HCT116 (cell line): ENCODE data around the gene MEGF10. TPM values are rescaled to one million over a fixed set of nuclear protein-coding genes. Genes with fewer than 3 reads are reported as not detected.

Experiments
- ATAC-seq: fragments of 200-7000 bp; cut with Tn5 transposase; 2 replicates; pipeline ENCODE4 v1.9.1; 2020; ENCODE audit warnings: mild to moderate bottlenecking, moderate library complexity
- BruUV-seq: library from RNA; stranded (reverse); fragments of 400-500 nt; replicated peaks from 2 replicates; lab custom pipeline; 2021; lab: Mats Ljungman, UMichigan
- CTCF ChIA-PET: fragments of 300-600 bp; sonication (Branson Sonifier 250); formaldehyde crosslinking; loops from one replicate; lab custom pipeline; 2021; ENCODE audit warnings: antibody characterized with exemption; lab: Charles Lee
- POLR2A ChIA-PET: fragments of 300-600, 350-600 bp; sonication (Branson Sonifier 250); formaldehyde crosslinking; loops from one replicate; lab custom pipeline; 2021; ENCODE audit warnings: antibody characterized with exemption; lab: Charles Lee
- RAD21 ChIA-PET, 2 experiments: fragments of 300-600 bp; sonication (Branson Sonifier 250); formaldehyde crosslinking; loops; one replicate each; lab custom pipeline; 2023; ENCODE audit warnings: low total read pairs in 2 of 2; ENCODE audit not compliant: uncharacterized antibody in 2 of 2, unreplicated experiment in 2 of 2, low non-redundant PET in 1 of 2; lab: Charles Lee
- DNase-seq: peaks from one replicate; pipeline ENCODE4 v3.0.0-alpha.2; 2010; ENCODE audit warnings: low read depth, low spot score
- H2AFZ ChIP-seq: fragments of 200-600 bp; shearing (Covaris generic), sonication (generic); 2 replicates; pipeline ENCODE4 v1.6.1; 2017; ENCODE audit warnings: low read depth, mixed run types, mixed read lengths, antibody characterized with exemption, low read length; ENCODE audit not compliant: poor library complexity, severe bottlenecking
- H3K27ac ChIP-seq: 2 replicates; pipeline ENCODE4 v1.5.1; 2012; ENCODE audit warnings: low read depth, low read length
- H3K27me3 ChIP-seq: fragments of 200-600 bp; sonication (generic); 2 replicates; pipeline ENCODE4 v1.6.1; 2016; ENCODE audit warnings: mixed run types, low read length, mixed read lengths; ENCODE audit not compliant: insufficient read depth
- H3K36me3 ChIP-seq, 2 experiments: fragments of 200-500 bp in 1 of 2; fragments of 200-600 bp in 1 of 2; sonication (Bioruptor generic) in 1 of 2; sonication (generic) in 1 of 2; 2 replicates each; pipeline versions ENCODE4 v1.5.1 to v1.6.1; 2014 to 2016; ENCODE audit warnings: low read length in 2 of 2, inconsistent platforms in 1 of 2, mixed read lengths in 1 of 2, mixed run types in 1 of 2; ENCODE audit not compliant: insufficient read depth in 2 of 2, control insufficient read depth in 1 of 2
- H3K4me1 ChIP-seq, 2 experiments: fragments of 200-600 bp in 1 of 2; sonication (generic) in 1 of 2; 2 replicates each; pipeline versions ENCODE4 v1.5.1 to v1.6.1; 2012 to 2017; ENCODE audit warnings: low read length in 2 of 2, inconsistent platforms in 1 of 2, mild to moderate bottlenecking in 1 of 2, mixed read lengths in 1 of 2, mixed run types in 1 of 2, moderate library complexity in 1 of 2; ENCODE audit not compliant: insufficient read depth in 2 of 2, control insufficient read depth in 1 of 2
- H3K4me2 ChIP-seq: fragments of 200-600 bp; sonication (generic); 2 replicates; pipeline ENCODE4 v1.6.1; 2017; ENCODE audit warnings: mixed run types, low read length, mixed read lengths
- H3K4me3 ChIP-seq, 2 experiments: fragments of 200-600 bp in 1 of 2; sonication (generic) in 1 of 2; replicated peaks in 1 of 2; 2 replicates each; pipeline ENCODE4 v1.5.1; 2011 to 2016; ENCODE audit warnings: low read length in 2 of 2, control low read depth in 1 of 2, low read depth in 1 of 2, mild to moderate bottlenecking in 1 of 2, mixed read lengths in 1 of 2, mixed run types in 1 of 2
- H3K79me2 ChIP-seq: fragments of 200-600 bp; sonication (generic); 2 replicates; pipeline ENCODE4 v1.6.1; 2017; ENCODE audit warnings: mild to moderate bottlenecking, mixed run types, low read length, moderate library complexity, mixed read lengths; ENCODE audit not compliant: insufficient read depth
- H3K9ac ChIP-seq: fragments of 200-600 bp; sonication (generic); 2 replicates; pipeline ENCODE4 v1.6.1; 2016; ENCODE audit warnings: low read length, mixed read lengths
- H3K9me2 ChIP-seq: fragments of 200-600 bp; sonication (generic), shearing (Covaris generic); 2 replicates; pipeline ENCODE4 v1.6.1; 2017; ENCODE audit warnings: mixed run types, mild to moderate bottlenecking, moderate library complexity; ENCODE audit not compliant: insufficient read depth
- H3K9me3 ChIP-seq, 2 experiments: fragments of 200-500 bp in 1 of 2; fragments of 200-600 bp in 1 of 2; sonication (Bioruptor generic) in 1 of 2; sonication (generic) in 1 of 2; 2 replicates each; pipeline ENCODE4 v1.6.1; 2014 to 2017; ENCODE audit warnings: low read length in 2 of 2, mixed read lengths in 2 of 2, inconsistent platforms in 1 of 2, low read depth in 1 of 2, mild to moderate bottlenecking in 1 of 2, mixed run types in 1 of 2, moderate library complexity in 1 of 2; ENCODE audit not compliant: control insufficient read depth in 1 of 2, insufficient read depth in 1 of 2
- H4K20me1 ChIP-seq: fragments of 200-600 bp; sonication (generic), shearing (Covaris generic); 2 replicates; pipeline ENCODE4 v1.6.1; 2017; ENCODE audit warnings: mixed run types, mild to moderate bottlenecking, moderate library complexity; ENCODE audit not compliant: insufficient read depth
- CBX3 ChIP-seq: IDR thresholded peaks from 2 replicates; pipeline ENCODE4 v1.6.1; 2012; ENCODE audit warnings: low read depth
- CEBPB ChIP-seq: IDR thresholded peaks from 2 replicates; pipeline ENCODE4 v1.6.1; 2012; ENCODE audit warnings: low read depth
- EGR1 ChIP-seq: IDR thresholded peaks from 2 replicates; pipeline ENCODE4 v1.6.1; 2012; ENCODE audit warnings: low read depth
- ELF1 ChIP-seq: IDR thresholded peaks from 2 replicates; pipeline ENCODE4 v1.6.1; 2012; ENCODE audit warnings: low read depth, borderline replicate concordance
- EZH2 ChIP-seq: fragments of 200-600 bp; sonication (generic); IDR thresholded peaks from 2 replicates; pipeline ENCODE4 v1.6.1; 2017; ENCODE audit warnings: antibody characterized with exemption, mixed run types
- EZH2phosphoT487 ChIP-seq: fragments of 200-600 bp; IDR thresholded peaks from 2 replicates; pipeline ENCODE4 v1.6.1; 2018; ENCODE audit warnings: antibody characterized with exemption, borderline replicate concordance
- FOSL1 ChIP-seq: IDR thresholded peaks from 2 replicates; pipeline ENCODE4 v1.6.1; 2012; ENCODE audit warnings: low read depth
- JUND ChIP-seq: IDR thresholded peaks from 2 replicates; pipeline ENCODE4 v1.6.1; 2012
- POLR2A ChIP-seq: IDR thresholded peaks from 2 replicates; pipeline ENCODE4 v1.7.0; 2011; ENCODE audit warnings: borderline replicate concordance; ENCODE audit not compliant: insufficient read depth, insufficient read length; ENCODE audit errors: extremely low read depth
- RAD21 ChIP-seq: IDR thresholded peaks from 2 replicates; pipeline ENCODE4 v1.6.1; 2012; ENCODE audit warnings: low read depth, mild to moderate bottlenecking
- SIN3A ChIP-seq: IDR thresholded peaks from 2 replicates; pipeline ENCODE4 v1.6.1; 2012; ENCODE audit warnings: low read depth
- SRF ChIP-seq: IDR thresholded peaks from 2 replicates; pipeline ENCODE4 v1.6.1; 2012; ENCODE audit warnings: low read depth
- YY1 ChIP-seq: IDR thresholded peaks from 2 replicates; pipeline ENCODE4 v1.6.1; 2011; ENCODE audit warnings: low read length, low read depth, moderate library complexity, mild to moderate bottlenecking; ENCODE audit not compliant: insufficient replicate concordance; ENCODE audit errors: extremely low read depth
- ZFX ChIP-seq: fragments of 450-650 bp; IDR thresholded peaks from 2 replicates; pipeline ENCODE4 v1.6.1; 2017
- ZNF274 ChIP-seq: fragments of 200-500 bp; sonication (Bioruptor generic); IDR thresholded peaks from 2 replicates; pipeline ENCODE4 v1.6.1; 2014; ENCODE audit warnings: mild to moderate bottlenecking, low read depth, low read length, inconsistent platforms
- intact Hi-C: fragments of 100-400 bp; cut with micrococcal nuclease; formaldehyde crosslinking; loops from 2 replicates; pipeline ENCODE4 v1.10.0; 2022
- total RNA-seq: library from RNA; stranded (reverse); gene quantifications from one replicate; pipeline ENCODE4 v1.2.1, GENCODE V29; 2021; ENCODE audit not compliant: unreplicated experiment
- TF ChIP-seq, protein P1 (sequence below): IDR thresholded peaks from 2 replicates; pipeline ENCODE4 v1.6.1; 2011; ENCODE audit warnings: mild to moderate bottlenecking, low read length, moderate library complexity; ENCODE audit not compliant: insufficient replicate concordance; ENCODE audit errors: extremely low read depth
- TF ChIP-seq, protein P2 (sequence below): IDR thresholded peaks from 2 replicates; pipeline ENCODE4 v1.6.1; 2012; ENCODE audit warnings: low read depth
- TF ChIP-seq, protein P3 (sequence below), 3 experiments: fragments of 200-600 bp in 1 of 3; sonication (generic) in 1 of 3; IDR thresholded peaks in 2 of 3; conservative IDR thresholded peaks in 1 of 3; 2 replicates each; pipeline ENCODE4 v1.5.1; 2012 to 2017; ENCODE audit warnings: low read depth in 2 of 3, low read length in 2 of 3, antibody characterized with exemption in 1 of 3, borderline replicate concordance in 1 of 3, control low read depth in 1 of 3, mild to moderate bottlenecking in 1 of 3, mixed read lengths in 1 of 3, mixed run types in 1 of 3, moderate library complexity in 1 of 3; ENCODE audit not compliant: insufficient read depth in 1 of 3
- TF ChIP-seq, protein P4 (sequence below): IDR thresholded peaks from 2 replicates; pipeline ENCODE4 v1.6.1; 2012
- TF ChIP-seq, protein P5 (sequence below): IDR thresholded peaks from 2 replicates; pipeline ENCODE4 v1.6.1; 2012

MEGF10 gene
- total RNA-seq, 1 experiment from 2014 or later = 0.02 TPM

DNA sequence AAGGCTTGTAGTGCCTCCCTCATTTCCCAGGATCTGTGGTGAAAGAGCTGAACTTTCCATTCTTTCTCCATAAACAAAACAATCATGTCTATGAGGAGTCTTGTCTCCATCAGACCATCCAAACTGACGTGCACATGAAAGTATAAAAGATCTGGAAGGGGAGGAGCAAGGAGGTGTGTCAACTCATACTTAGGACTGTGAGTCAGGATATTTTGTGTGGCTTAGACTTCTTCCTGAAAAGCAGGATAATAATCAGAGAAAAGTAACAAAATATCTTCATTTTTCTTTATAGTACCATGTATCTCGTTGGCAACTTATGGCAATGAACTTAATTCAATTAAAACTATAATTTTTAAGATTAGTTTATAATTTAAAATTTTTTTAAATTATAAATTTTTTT, 130.9 kb downstream of the MEGF10 start:
- POLR2A ChIA-PET = no interaction called here
- no peaks in the 10 kb centered on the region for H3K4me1 ChIP-seq
- TF ChIP-seq, protein P1, sequence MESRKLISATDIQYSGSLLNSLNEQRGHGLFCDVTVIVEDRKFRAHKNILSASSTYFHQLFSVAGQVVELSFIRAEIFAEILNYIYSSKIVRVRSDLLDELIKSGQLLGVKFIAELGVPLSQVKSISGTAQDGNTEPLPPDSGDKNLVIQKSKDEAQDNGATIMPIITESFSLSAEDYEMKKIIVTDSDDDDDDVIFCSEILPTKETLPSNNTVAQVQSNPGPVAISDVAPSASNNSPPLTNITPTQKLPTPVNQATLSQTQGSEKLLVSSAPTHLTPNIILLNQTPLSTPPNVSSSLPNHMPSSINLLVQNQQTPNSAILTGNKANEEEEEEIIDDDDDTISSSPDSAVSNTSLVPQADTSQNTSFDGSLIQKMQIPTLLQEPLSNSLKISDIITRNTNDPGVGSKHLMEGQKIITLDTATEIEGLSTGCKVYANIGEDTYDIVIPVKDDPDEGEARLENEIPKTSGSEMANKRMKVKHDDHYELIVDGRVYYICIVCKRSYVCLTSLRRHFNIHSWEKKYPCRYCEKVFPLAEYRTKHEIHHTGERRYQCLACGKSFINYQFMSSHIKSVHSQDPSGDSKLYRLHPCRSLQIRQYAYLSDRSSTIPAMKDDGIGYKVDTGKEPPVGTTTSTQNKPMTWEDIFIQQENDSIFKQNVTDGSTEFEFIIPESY = no peak
- no peak for TF ChIP-seq CEBPB
- TF ChIP-seq POLR2A = no peak
- no peak for TF ChIP-seq FOSL1
- TF ChIP-seq, protein P2, sequence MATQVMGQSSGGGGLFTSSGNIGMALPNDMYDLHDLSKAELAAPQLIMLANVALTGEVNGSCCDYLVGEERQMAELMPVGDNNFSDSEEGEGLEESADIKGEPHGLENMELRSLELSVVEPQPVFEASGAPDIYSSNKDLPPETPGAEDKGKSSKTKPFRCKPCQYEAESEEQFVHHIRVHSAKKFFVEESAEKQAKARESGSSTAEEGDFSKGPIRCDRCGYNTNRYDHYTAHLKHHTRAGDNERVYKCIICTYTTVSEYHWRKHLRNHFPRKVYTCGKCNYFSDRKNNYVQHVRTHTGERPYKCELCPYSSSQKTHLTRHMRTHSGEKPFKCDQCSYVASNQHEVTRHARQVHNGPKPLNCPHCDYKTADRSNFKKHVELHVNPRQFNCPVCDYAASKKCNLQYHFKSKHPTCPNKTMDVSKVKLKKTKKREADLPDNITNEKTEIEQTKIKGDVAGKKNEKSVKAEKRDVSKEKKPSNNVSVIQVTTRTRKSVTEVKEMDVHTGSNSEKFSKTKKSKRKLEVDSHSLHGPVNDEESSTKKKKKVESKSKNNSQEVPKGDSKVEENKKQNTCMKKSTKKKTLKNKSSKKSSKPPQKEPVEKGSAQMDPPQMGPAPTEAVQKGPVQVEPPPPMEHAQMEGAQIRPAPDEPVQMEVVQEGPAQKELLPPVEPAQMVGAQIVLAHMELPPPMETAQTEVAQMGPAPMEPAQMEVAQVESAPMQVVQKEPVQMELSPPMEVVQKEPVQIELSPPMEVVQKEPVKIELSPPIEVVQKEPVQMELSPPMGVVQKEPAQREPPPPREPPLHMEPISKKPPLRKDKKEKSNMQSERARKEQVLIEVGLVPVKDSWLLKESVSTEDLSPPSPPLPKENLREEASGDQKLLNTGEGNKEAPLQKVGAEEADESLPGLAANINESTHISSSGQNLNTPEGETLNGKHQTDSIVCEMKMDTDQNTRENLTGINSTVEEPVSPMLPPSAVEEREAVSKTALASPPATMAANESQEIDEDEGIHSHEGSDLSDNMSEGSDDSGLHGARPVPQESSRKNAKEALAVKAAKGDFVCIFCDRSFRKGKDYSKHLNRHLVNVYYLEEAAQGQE = no peak
- no peak for TF ChIP-seq EZH2phosphoT487
- TF ChIP-seq JUND = no peak
- TF ChIP-seq CBX3 = no peak
- TF ChIP-seq RAD21 = no peak
- no peak for TF ChIP-seq SRF
- TF ChIP-seq, protein P3, sequence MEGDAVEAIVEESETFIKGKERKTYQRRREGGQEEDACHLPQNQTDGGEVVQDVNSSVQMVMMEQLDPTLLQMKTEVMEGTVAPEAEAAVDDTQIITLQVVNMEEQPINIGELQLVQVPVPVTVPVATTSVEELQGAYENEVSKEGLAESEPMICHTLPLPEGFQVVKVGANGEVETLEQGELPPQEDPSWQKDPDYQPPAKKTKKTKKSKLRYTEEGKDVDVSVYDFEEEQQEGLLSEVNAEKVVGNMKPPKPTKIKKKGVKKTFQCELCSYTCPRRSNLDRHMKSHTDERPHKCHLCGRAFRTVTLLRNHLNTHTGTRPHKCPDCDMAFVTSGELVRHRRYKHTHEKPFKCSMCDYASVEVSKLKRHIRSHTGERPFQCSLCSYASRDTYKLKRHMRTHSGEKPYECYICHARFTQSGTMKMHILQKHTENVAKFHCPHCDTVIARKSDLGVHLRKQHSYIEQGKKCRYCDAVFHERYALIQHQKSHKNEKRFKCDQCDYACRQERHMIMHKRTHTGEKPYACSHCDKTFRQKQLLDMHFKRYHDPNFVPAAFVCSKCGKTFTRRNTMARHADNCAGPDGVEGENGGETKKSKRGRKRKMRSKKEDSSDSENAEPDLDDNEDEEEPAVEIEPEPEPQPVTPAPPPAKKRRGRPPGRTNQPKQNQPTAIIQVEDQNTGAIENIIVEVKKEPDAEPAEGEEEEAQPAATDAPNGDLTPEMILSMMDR (IDR thresholded peaks at IDR 0.05 in 2 of 3, conservative IDR thresholded peaks at IDR 0.05 in 1 of 3; ENCODE audit: borderline replicate concordance in 1 of 3, insufficient read depth in 1 of 3, low read depth in 2 of 3, low read length in 2 of 3) = no peak
- TF ChIP-seq, protein P4, sequence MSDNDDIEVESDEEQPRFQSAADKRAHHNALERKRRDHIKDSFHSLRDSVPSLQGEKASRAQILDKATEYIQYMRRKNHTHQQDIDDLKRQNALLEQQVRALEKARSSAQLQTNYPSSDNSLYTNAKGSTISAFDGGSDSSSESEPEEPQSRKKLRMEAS = no peak
- no peak for TF ChIP-seq ZFX
- TF ChIP-seq, protein P5, sequence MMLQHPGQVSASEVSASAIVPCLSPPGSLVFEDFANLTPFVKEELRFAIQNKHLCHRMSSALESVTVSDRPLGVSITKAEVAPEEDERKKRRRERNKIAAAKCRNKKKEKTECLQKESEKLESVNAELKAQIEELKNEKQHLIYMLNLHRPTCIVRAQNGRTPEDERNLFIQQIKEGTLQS = no peak
- TF ChIP-seq ZNF274 = no peak
- TF ChIP-seq ELF1 = no peak
- no peak for TF ChIP-seq YY1
- TF ChIP-seq EGR1 = no peak
- no peak for TF ChIP-seq EZH2
- no peak for TF ChIP-seq SIN3A
- TF ChIP-seq, all 23 proteins: peak for 0
- no peaks in the 10 kb centered on the region for H3K9me3 ChIP-seq
- no peaks in the 10 kb centered on the region for H3K9me2 ChIP-seq
- intact Hi-C loops = no loop called here
- no TSS peak for BruUV-seq
- no peak overlapping the region for H2AFZ ChIP-seq
- DNase-seq (no peak), ATAC-seq (no peak)
- no peaks in the 10 kb centered on the region for H3K27me3 ChIP-seq
- no peak overlapping the region for H3K4me3 ChIP-seq
- no peak overlapping the region for H3K9ac ChIP-seq
- H3K79me2 ChIP-seq = no peaks in the 10 kb centered on the region
- H3K36me3 ChIP-seq = no peaks in the 10 kb centered on the region
- no peaks in the 10 kb centered on the region for H4K20me1 ChIP-seq
- RAD21 ChIA-PET = no interaction called here
- H3K4me2 ChIP-seq = no peak overlapping the region
- CTCF ChIA-PET = no interaction called here
- H3K27ac ChIP-seq = no peak overlapping the region
